ENCODE measurements around the gene KIF1A. TPM values are rescaled to one million over a fixed set of nuclear protein-coding genes. Genes with fewer than 3 reads are reported as not detected.
A peak's percentile ranks its signal among the peaks of the same experiment; 100 is the strongest.

Gene KIF1A
- total and polyA plus RNA-seq, 2 of the 13 experiments (the other 11 are each of a cell fraction or from before 2014, with no cell fraction given) = 0.01 TPM; not detected in 1

GRCh38 chr2:240851078-240851991 is 31.3 kb upstream of the KIF1A start (continued):
- TF ChIP-seq ATF6 (CRISPR knock-in tag; conservative IDR thresholded peaks at IDR 0.05) (no peak), KDM1A (CRISPR knock-in tag; IDR thresholded peaks at IDR 0.05) (no peak), TSC22D2 (CRISPR knock-in tag; IDR thresholded peaks at IDR 0.05; ENCODE audit: borderline replicate concordance) (no peak), HHEX (CRISPR knock-in tag; IDR thresholded peaks at IDR 0.05) (no peak), ZFP36L2 (CRISPR knock-in tag; IDR thresholded peaks at IDR 0.05) (no peak), ZNF292 (CRISPR knock-in tag; IDR thresholded peaks at IDR 0.05; ENCODE audit: borderline replicate concordance, low read depth) (no peak), GATA4 (IDR thresholded peaks at IDR 0.05; ENCODE audit: borderline replicate concordance, low read depth) (no peak), ZNF567 (CRISPR knock-in tag; IDR thresholded peaks at IDR 0.05; ENCODE audit: borderline replicate concordance) (peak; percentile 27; the same call in 1 of the 2 replicates), PCBP2 (optimal IDR thresholded peaks at IDR 0.05; ENCODE audit: low read depth, low read length, poor library complexity, severe bottlenecking) (no peak), MAZ (IDR thresholded peaks at IDR 0.05; ENCODE audit: borderline replicate concordance, low read depth, low read length) (no peak), MAZ (CRISPR knock-in tag; IDR thresholded peaks at IDR 0.05; ENCODE audit: low read depth) (peak; percentile 60), HOXA3 (CRISPR knock-in tag; IDR thresholded peaks at IDR 0.05) (peak; percentile 22; the same call in 1 of the 2 replicates), ZNF225 (CRISPR knock-in tag; IDR thresholded peaks at IDR 0.05) (peak; percentile 91), ZBTB7B (CRISPR knock-in tag; IDR thresholded peaks at IDR 0.05) (peak; percentile 47; the same call in 1 of the 2 replicates), PTBP1 (IDR thresholded peaks at IDR 0.05; ENCODE audit: low read depth, low read length, poor library complexity, severe bottlenecking) (no peak), SMYD3 (CRISPR knock-in tag; IDR thresholded peaks at IDR 0.05) (no peak), ZNF709 (CRISPR knock-in tag; IDR thresholded peaks at IDR 0.05) (no peak), SKI (IDR thresholded peaks at IDR 0.05; ENCODE audit: partially characterized antibody) (no peak), ELF4 (CRISPR knock-in tag; IDR thresholded peaks at IDR 0.05; ENCODE audit: borderline replicate concordance) (no peak)
- TF ChIP-seq, protein P1, sequence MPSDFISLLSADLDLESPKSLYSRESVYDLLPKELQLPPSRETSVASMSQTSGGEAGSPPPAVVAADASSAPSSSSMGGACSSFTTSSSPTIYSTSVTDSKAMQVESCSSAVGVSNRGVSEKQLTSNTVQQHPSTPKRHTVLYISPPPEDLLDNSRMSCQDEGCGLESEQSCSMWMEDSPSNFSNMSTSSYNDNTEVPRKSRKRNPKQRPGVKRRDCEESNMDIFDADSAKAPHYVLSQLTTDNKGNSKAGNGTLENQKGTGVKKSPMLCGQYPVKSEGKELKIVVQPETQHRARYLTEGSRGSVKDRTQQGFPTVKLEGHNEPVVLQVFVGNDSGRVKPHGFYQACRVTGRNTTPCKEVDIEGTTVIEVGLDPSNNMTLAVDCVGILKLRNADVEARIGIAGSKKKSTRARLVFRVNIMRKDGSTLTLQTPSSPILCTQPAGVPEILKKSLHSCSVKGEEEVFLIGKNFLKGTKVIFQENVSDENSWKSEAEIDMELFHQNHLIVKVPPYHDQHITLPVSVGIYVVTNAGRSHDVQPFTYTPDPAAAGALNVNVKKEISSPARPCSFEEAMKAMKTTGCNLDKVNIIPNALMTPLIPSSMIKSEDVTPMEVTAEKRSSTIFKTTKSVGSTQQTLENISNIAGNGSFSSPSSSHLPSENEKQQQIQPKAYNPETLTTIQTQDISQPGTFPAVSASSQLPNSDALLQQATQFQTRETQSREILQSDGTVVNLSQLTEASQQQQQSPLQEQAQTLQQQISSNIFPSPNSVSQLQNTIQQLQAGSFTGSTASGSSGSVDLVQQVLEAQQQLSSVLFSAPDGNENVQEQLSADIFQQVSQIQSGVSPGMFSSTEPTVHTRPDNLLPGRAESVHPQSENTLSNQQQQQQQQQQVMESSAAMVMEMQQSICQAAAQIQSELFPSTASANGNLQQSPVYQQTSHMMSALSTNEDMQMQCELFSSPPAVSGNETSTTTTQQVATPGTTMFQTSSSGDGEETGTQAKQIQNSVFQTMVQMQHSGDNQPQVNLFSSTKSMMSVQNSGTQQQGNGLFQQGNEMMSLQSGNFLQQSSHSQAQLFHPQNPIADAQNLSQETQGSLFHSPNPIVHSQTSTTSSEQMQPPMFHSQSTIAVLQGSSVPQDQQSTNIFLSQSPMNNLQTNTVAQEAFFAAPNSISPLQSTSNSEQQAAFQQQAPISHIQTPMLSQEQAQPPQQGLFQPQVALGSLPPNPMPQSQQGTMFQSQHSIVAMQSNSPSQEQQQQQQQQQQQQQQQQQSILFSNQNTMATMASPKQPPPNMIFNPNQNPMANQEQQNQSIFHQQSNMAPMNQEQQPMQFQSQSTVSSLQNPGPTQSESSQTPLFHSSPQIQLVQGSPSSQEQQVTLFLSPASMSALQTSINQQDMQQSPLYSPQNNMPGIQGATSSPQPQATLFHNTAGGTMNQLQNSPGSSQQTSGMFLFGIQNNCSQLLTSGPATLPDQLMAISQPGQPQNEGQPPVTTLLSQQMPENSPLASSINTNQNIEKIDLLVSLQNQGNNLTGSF (CRISPR knock-in tag; IDR thresholded peaks at IDR 0.05) = no peak
- TF ChIP-seq, protein P2, sequence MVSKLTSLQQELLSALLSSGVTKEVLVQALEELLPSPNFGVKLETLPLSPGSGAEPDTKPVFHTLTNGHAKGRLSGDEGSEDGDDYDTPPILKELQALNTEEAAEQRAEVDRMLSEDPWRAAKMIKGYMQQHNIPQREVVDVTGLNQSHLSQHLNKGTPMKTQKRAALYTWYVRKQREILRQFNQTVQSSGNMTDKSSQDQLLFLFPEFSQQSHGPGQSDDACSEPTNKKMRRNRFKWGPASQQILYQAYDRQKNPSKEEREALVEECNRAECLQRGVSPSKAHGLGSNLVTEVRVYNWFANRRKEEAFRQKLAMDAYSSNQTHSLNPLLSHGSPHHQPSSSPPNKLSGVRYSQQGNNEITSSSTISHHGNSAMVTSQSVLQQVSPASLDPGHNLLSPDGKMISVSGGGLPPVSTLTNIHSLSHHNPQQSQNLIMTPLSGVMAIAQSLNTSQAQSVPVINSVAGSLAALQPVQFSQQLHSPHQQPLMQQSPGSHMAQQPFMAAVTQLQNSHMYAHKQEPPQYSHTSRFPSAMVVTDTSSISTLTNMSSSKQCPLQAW (CRISPR knock-in tag; IDR thresholded peaks at IDR 0.05) = peak; percentile 63; the same call in 1 of the 2 replicates
